H9 (cell line): ENCODE results near the gene PBX1. TPM values are rescaled to one million over a fixed set of nuclear protein-coding genes. Genes with fewer than 3 reads are reported as not detected.

Experiments
- DNase-seq: peaks from one replicate; pipeline ENCODE4 v3.0.0-alpha.2; 2017
- H2AFZ ChIP-seq: one replicate; pipeline ENCODE4 v1.6.1; 2013; ENCODE audit warnings: mild to moderate bottlenecking, low read length, control low read depth, moderate library complexity
- H2AK5ac ChIP-seq: 2 replicates; pipeline ENCODE4 v1.6.1; 2013; ENCODE audit warnings: low read length, control low read depth, mixed read lengths; ENCODE audit not compliant: insufficient read length
- H2BK120ac ChIP-seq: one replicate; pipeline ENCODE4 v1.6.1; 2013; ENCODE audit warnings: low read depth, mild to moderate bottlenecking, low read length, control low read depth, inconsistent platforms; ENCODE audit not compliant: poor library complexity, severe bottlenecking
- H2BK12ac ChIP-seq: 2 replicates; pipeline ENCODE4 v1.6.1; 2013; ENCODE audit warnings: low read length, control low read depth, mixed read lengths, low read depth; ENCODE audit not compliant: insufficient read length
- H2BK15ac ChIP-seq: 2 replicates; pipeline ENCODE4 v1.6.1; 2013; ENCODE audit warnings: low read depth, low read length, control low read depth
- H2BK20ac ChIP-seq: one replicate; pipeline ENCODE4 v1.6.1; 2013; ENCODE audit warnings: low read depth, mild to moderate bottlenecking, low read length, control low read depth, inconsistent platforms; ENCODE audit not compliant: poor library complexity, severe bottlenecking
- H2BK5ac ChIP-seq: 2 replicates; pipeline ENCODE4 v1.6.1; 2013; ENCODE audit warnings: low read length, control low read depth, mixed read lengths; ENCODE audit not compliant: insufficient read length
- H3K14ac ChIP-seq: 2 replicates; pipeline ENCODE4 v1.6.1; 2013; ENCODE audit warnings: low read length, control low read depth; ENCODE audit not compliant: insufficient read depth
- H3K18ac ChIP-seq: 2 replicates; pipeline ENCODE4 v1.6.1; 2013; ENCODE audit warnings: low read depth, mild to moderate bottlenecking, mixed read lengths, low read length, control low read depth; ENCODE audit not compliant: insufficient read length
- H3K23ac ChIP-seq: 2 replicates; pipeline ENCODE4 v1.6.1; 2013; ENCODE audit warnings: low read length, control low read depth, mixed read lengths, low read depth; ENCODE audit not compliant: insufficient read length
- H3K23me2 ChIP-seq: 2 replicates; pipeline ENCODE4 v1.6.1; 2013; ENCODE audit warnings: low read depth, mild to moderate bottlenecking, mixed read lengths, low read length, control low read depth; ENCODE audit not compliant: insufficient read length, poor library complexity, severe bottlenecking
- H3K27ac ChIP-seq: 2 replicates; pipeline ENCODE4 v1.5.1; 2013; ENCODE audit warnings: low read length, control low read depth, mixed read lengths, low read depth; ENCODE audit not compliant: insufficient read length
- H3K27me3 ChIP-seq: 2 replicates; pipeline ENCODE4 v1.6.1; 2013; ENCODE audit warnings: low read length, control low read depth, inconsistent platforms; ENCODE audit not compliant: insufficient read depth
- H3K4ac ChIP-seq: 2 replicates; pipeline ENCODE4 v1.6.1; 2013; ENCODE audit warnings: low read depth, mild to moderate bottlenecking, control low read depth, inconsistent platforms, low read length, moderate library complexity
- H3K4me1 ChIP-seq: 2 replicates; pipeline ENCODE4 v1.6.1; 2013; ENCODE audit warnings: low read length, control low read depth, inconsistent platforms; ENCODE audit not compliant: insufficient read depth
- H3K4me2 ChIP-seq: 2 replicates; pipeline ENCODE4 v1.6.1; 2013; ENCODE audit warnings: low read length, control low read depth, mixed read lengths; ENCODE audit not compliant: insufficient read length, insufficient read depth
- H3K56ac ChIP-seq: 2 replicates; pipeline ENCODE4 v1.6.1; 2013; ENCODE audit warnings: low read depth, mild to moderate bottlenecking, mixed read lengths, low read length, control low read depth; ENCODE audit not compliant: insufficient read length
- H3K79me1 ChIP-seq: 2 replicates; pipeline ENCODE4 v1.6.1; 2013; ENCODE audit warnings: low read depth, mild to moderate bottlenecking, moderate library complexity, low read length, control low read depth, inconsistent platforms; ENCODE audit not compliant: insufficient read depth, poor library complexity, severe bottlenecking
- H3K79me2 ChIP-seq: 2 replicates; pipeline ENCODE4 v1.6.1; 2013; ENCODE audit warnings: low read length, control low read depth, inconsistent platforms; ENCODE audit not compliant: insufficient read depth
- H3K9ac ChIP-seq: 2 replicates; pipeline ENCODE4 v1.6.1; 2013; ENCODE audit warnings: low read length, control low read depth, mixed read lengths; ENCODE audit not compliant: insufficient read length; ENCODE audit errors: extremely low read depth
- H3K9me3 ChIP-seq: one replicate; pipeline ENCODE4 v1.6.1; 2013; ENCODE audit warnings: low read depth, low read length, inconsistent platforms; ENCODE audit not compliant: control insufficient read depth
- H3T11ph ChIP-seq: one replicate; pipeline ENCODE4 v1.6.1; 2013; ENCODE audit warnings: mild to moderate bottlenecking, low read length, control low read depth, inconsistent platforms
- H4K20me1 ChIP-seq: one replicate; pipeline ENCODE4 v1.6.1; 2013; ENCODE audit not compliant: control insufficient read depth, insufficient read length, insufficient read depth
- H4K5ac ChIP-seq: 2 replicates; pipeline ENCODE4 v1.6.1; 2013; ENCODE audit warnings: low read depth, mild to moderate bottlenecking, mixed read lengths, low read length, control low read depth; ENCODE audit not compliant: insufficient read length
- H4K8ac ChIP-seq: replicated peaks from 2 replicates; pipeline ENCODE4 v1.6.1; 2013; ENCODE audit warnings: low read length, control low read depth, mixed read lengths, low read depth; ENCODE audit not compliant: insufficient read length
- H4K91ac ChIP-seq: 2 replicates; pipeline ENCODE4 v1.6.1; 2013; ENCODE audit warnings: low read depth, mild to moderate bottlenecking, moderate library complexity, mixed read lengths, low read length, control low read depth; ENCODE audit not compliant: insufficient read length
- H3K27ac Mint-ChIP-seq, 3 experiments: 2 replicates in 2 of 3; 3 replicates in 1 of 3; pipeline ENCODE4 v1.8.0; 2020 to 2021; ENCODE audit warnings: mixed read lengths in 3 of 3, mild to moderate bottlenecking in 1 of 3, moderate library complexity in 1 of 3
- H3K27me3 Mint-ChIP-seq: 2 replicates; pipeline ENCODE4 v1.8.0; 2021; ENCODE audit warnings: low read depth, mild to moderate bottlenecking, moderate library complexity, mixed read lengths
- H3K36me3 Mint-ChIP-seq, 3 experiments: 2 replicates in 2 of 3; 3 replicates in 1 of 3; pipeline ENCODE4 v1.8.0; 2020 to 2021; ENCODE audit warnings: low read depth in 3 of 3, mixed read lengths in 3 of 3; ENCODE audit not compliant: insufficient read depth in 1 of 3
- H3K4me1 Mint-ChIP-seq, 2 experiments: 2 replicates each; pipeline ENCODE4 v1.8.0; 2020; ENCODE audit warnings: mixed read lengths in 2 of 2
- H3K4me3 Mint-ChIP-seq, 2 experiments: 2 replicates in 1 of 2; 3 replicates in 1 of 2; pipeline ENCODE4 v1.8.0; 2020 to 2021; ENCODE audit warnings: mild to moderate bottlenecking in 2 of 2, mixed read lengths in 2 of 2, moderate library complexity in 1 of 2
- H3K9me3 Mint-ChIP-seq, 2 experiments: 2 replicates in 1 of 2; 3 replicates in 1 of 2; pipeline ENCODE4 v1.8.0; 2020; ENCODE audit warnings: mild to moderate bottlenecking in 2 of 2, mixed read lengths in 2 of 2, moderate library complexity in 1 of 2
- WGBS: extraction: QIAGEN DNeasy Blood & Tissue Kit; methylation state at CpG from one replicate; pipeline ENCODE4 v1.1.7; 2013; ENCODE audit warnings: missing lambda C conversion rate, low lambda C conversion rate, mixed read lengths; ENCODE audit not compliant: insufficient read length; ENCODE audit errors: extremely low coverage; 5-methylcytosine and 5-hydroxymethylcytosine counted together
- total RNA-seq: library from RNA; stranded (reverse); gene quantifications from 2 replicates; pipeline ENCODE4 v1.2.1, GENCODE V29; 2021
- TF ChIP-seq, protein P1 (sequence below): fragments of 200-600 bp; sonication (generic); conservative IDR thresholded peaks from 3 replicates; pipeline ENCODE4 v1.8.0; 2021; ENCODE audit warnings: antibody characterized with exemption, mild to moderate bottlenecking

The PBX1 gene
- total RNA-seq, 1 experiment from 2014 or later: 142 TPM

DNA sequence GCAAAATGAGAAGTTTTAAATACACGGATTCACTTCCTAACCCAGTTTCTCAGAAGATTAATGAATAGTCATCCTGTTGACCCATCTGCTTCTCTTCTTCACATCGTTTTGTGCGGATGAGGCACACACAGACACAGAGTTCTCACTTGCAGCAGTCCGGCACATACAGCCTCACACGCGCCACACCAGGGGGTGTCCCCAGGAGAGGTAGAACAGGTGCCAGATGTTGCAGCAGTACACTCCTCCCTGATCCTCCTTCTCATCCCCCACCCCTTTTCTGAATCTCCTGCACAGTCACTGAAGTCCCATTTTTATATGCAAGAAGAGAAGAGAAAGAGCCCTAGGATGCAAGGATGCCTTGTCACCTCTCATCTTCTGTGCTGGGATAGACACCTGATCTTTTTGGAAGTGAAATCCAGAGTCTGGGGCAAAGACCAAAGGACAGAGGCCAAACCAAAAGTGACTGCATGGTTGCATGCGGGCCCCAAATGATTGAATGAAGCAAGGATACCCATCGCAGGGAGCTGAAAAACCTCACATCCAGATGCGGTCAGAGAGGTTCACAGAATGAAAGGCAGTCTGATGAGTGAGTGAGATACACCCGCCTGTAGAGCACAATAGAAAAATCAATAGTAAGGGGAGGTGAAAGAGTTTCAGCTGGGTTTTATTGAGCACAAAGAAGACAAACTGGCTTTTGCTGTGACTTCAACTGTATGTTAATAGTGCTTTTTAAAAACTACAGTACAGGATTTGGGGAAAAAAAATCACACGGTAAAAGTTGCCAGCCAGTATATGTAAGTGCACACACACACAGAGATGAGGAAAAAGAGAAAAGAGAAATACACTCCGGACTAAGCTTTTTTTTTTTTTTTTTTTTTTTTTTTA is 28.9 kb downstream of the PBX1 start:
- H2BK20ac ChIP-seq: no peak overlapping the region
- H2BK15ac ChIP-seq: no peak overlapping the region
- no peaks in the 10 kb centered on the region for H3K23me2 ChIP-seq
- H2BK5ac ChIP-seq: no peak overlapping the region
- TF ChIP-seq, protein P1, sequence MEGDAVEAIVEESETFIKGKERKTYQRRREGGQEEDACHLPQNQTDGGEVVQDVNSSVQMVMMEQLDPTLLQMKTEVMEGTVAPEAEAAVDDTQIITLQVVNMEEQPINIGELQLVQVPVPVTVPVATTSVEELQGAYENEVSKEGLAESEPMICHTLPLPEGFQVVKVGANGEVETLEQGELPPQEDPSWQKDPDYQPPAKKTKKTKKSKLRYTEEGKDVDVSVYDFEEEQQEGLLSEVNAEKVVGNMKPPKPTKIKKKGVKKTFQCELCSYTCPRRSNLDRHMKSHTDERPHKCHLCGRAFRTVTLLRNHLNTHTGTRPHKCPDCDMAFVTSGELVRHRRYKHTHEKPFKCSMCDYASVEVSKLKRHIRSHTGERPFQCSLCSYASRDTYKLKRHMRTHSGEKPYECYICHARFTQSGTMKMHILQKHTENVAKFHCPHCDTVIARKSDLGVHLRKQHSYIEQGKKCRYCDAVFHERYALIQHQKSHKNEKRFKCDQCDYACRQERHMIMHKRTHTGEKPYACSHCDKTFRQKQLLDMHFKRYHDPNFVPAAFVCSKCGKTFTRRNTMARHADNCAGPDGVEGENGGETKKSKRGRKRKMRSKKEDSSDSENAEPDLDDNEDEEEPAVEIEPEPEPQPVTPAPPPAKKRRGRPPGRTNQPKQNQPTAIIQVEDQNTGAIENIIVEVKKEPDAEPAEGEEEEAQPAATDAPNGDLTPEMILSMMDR: no peak
- H2BK120ac ChIP-seq: no peak overlapping the region
- H3K9ac ChIP-seq: no peak overlapping the region
- Mint-ChIP-seq H3K36me3 (peaks cover 7 to 30% (median 28%) of the 10 kb centered on the region in 3 experiments), H3K9me3 (no peaks in the 10 kb centered on the region), H3K4me1 (peaks cover 96 to 100% of the 10 kb centered on the region in 2 experiments), H3K27ac (peak overlapping the region; percentile 54 to 97 (median 93)), H3K4me3 (peak overlapping the region; percentile 37 to 64), H3K27me3 (no peaks in the 10 kb centered on the region)
- H3K4ac ChIP-seq: no peak overlapping the region
- H3K4me2 ChIP-seq: no peak overlapping the region
- H2BK12ac ChIP-seq: no peak overlapping the region
- no peak overlapping the region for H2AFZ ChIP-seq
- no CpG with 5 or more reads among the region's 12 CpGs for whole genome bisulfite sequencing
- no peak overlapping the region for H4K5ac ChIP-seq
- H3T11ph ChIP-seq: no peak overlapping the region
- peaks cover 3% of the 10 kb centered on the region for H4K20me1 ChIP-seq
- peaks cover 44% of the 10 kb centered on the region for H3K4me1 ChIP-seq
- H3K23ac ChIP-seq: no peak overlapping the region
- H3K56ac ChIP-seq: no peak overlapping the region
- H3K79me1 ChIP-seq: peaks cover 15% of the 10 kb centered on the region
- H3K79me2 ChIP-seq: peaks cover 36% of the 10 kb centered on the region; the same call in 1 of the 2 replicates
- H4K91ac ChIP-seq: no peak overlapping the region
- no peaks in the 10 kb centered on the region for H3K27me3 ChIP-seq
- H3K27ac ChIP-seq: no peak overlapping the region
- H3K9me3 ChIP-seq: no peaks in the 10 kb centered on the region
- no peak overlapping the region for H2AK5ac ChIP-seq
- H3K18ac ChIP-seq: no peak overlapping the region
- no peak for DNase-seq
- no peak overlapping the region for H3K14ac ChIP-seq
- H4K8ac ChIP-seq: no peak overlapping the region
